ENCODE measurements around the gene MRGPRF. TPM values are rescaled to one million over a fixed set of nuclear protein-coding genes. Genes with fewer than 3 reads are reported as not detected.

MRGPRF gene
- total and polyA plus RNA-seq, 9 donors = 8.6 to 104 (median 35.2) TPM

DNA sequence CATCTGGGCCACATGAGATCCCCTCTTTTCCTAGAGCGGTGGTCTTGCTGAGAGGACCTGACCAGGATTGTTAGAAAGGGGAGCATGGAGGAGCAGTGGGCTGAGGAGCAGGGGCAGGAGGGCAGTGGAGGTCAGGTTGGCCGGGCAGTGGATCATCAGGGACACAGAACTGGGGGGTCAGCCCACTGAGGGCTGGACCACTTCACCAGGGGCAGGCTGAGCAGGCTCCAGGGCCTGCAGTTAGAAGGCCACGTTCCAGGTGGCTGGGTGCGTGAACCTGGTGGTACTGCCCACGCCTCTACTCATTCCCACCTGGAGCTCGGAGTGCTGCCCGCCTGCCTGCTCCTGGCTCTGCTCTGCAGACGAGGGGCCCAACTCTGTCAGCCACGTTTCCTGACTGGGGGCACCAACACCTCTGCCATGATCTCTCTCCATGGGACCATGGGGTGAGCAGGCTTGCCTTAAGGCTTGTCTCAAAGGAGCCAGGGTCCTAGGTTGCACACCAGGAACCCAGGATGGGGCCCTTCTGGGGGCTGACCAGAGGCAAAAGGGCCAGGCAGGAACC lies 9.7 kb downstream of the MRGPRF start:
- no peak overlapping the region for H3K27ac ChIP-seq
- H3K4me1 ChIP-seq (ENCODE audit: insufficient read depth) = peaks cover 38% of the 10 kb centered on the region
- H3K27me3 ChIP-seq = no peaks in the 10 kb centered on the region
- 89 to 93% (median 92%) methylated on average over 9 of the region's 9 CpGs for WGBS, 3 donors
- DNase-seq = peak in 2 of 5 donors; percentile 9 to 25
- no peak overlapping the region for H3K4me3 ChIP-seq
- H3K9me3 ChIP-seq = no peaks in the 10 kb centered on the region
- TF ChIP-seq EP300 (IDR thresholded peaks at IDR 0.05) (no peak), POLR2A (IDR thresholded peaks at IDR 0.05) (no peak)
- TF ChIP-seq, protein P1, sequence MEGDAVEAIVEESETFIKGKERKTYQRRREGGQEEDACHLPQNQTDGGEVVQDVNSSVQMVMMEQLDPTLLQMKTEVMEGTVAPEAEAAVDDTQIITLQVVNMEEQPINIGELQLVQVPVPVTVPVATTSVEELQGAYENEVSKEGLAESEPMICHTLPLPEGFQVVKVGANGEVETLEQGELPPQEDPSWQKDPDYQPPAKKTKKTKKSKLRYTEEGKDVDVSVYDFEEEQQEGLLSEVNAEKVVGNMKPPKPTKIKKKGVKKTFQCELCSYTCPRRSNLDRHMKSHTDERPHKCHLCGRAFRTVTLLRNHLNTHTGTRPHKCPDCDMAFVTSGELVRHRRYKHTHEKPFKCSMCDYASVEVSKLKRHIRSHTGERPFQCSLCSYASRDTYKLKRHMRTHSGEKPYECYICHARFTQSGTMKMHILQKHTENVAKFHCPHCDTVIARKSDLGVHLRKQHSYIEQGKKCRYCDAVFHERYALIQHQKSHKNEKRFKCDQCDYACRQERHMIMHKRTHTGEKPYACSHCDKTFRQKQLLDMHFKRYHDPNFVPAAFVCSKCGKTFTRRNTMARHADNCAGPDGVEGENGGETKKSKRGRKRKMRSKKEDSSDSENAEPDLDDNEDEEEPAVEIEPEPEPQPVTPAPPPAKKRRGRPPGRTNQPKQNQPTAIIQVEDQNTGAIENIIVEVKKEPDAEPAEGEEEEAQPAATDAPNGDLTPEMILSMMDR (IDR thresholded peaks at IDR 0.05) = no peak
- intact Hi-C loops (cut with DNase I) = loop anchor here in 2 of 4 donors (10.0 kb wide), 2 partner anchors 59 to 99 kb away; partner anchors contain the start of genes IGHMBP2 (in 1 of the 2) and MRPL21 (in 1 of the 2)
- H3K36me3 ChIP-seq = no peaks in the 10 kb centered on the region

DNA sequence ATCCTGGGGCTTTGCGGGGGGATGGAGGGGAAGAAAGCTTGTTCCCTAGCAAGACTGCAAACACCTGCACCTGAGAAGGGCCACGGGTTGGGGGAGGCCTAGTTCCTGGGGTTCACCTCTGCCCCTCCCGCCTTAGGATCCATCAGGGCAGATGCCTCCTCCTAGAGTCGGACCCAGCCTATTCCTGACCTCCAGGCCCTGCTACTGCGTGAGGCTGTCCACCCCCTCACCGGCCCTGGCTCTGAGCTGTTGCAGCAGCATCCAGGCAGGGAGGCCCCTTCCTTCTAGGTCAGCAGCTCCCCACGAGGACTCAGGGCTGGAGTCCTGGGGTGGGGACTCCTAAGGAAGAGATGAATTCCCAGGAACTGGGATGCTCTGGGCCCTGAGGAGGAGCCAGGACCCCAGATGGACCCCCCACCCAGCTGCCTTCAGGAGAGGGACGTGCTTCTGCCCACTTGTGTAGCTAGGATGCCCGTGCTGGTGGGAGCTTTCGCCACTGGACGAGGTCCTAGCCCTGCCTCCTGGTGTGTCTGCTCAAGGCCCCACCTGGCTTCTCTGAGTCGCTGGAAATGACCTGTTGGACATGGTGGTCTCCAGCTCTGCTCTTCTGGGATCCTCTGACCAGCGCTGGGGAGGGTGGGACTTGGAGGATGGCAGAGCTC lies 10.3 kb downstream of the MRGPRF start:
- Histone ChIP-seq H3K36me3 (no peaks in the 10 kb centered on the region), H3K9me3 (no peaks in the 10 kb centered on the region), H3K4me1 (ENCODE audit: insufficient read depth) (peaks cover 32% of the 10 kb centered on the region), H3K27ac (peak overlapping the region; percentile 22 to 83), H3K4me3 (no peak overlapping the region), H3K27me3 (no peaks in the 10 kb centered on the region)
- peak in 2 of 5 donors; percentile 14 to 39 for DNase-seq
- intact Hi-C loops (cut with DNase I) = loop anchor here in 2 of 4 donors (10.0 kb wide), 2 partner anchors 58 to 98 kb away; partner anchors contain the start of genes IGHMBP2 (in 1 of the 2) and MRPL21 (in 1 of the 2)
- TF ChIP-seq, protein P1 (IDR thresholded peaks at IDR 0.05) = no peak
- TF ChIP-seq POLR2A (IDR thresholded peaks at IDR 0.05) (no peak), EP300 (IDR thresholded peaks at IDR 0.05) (no peak)
- 53 to 70% (median 58%) methylated on average over 11 to 13 of the region's 13 CpGs for WGBS, 3 donors

DNA sequence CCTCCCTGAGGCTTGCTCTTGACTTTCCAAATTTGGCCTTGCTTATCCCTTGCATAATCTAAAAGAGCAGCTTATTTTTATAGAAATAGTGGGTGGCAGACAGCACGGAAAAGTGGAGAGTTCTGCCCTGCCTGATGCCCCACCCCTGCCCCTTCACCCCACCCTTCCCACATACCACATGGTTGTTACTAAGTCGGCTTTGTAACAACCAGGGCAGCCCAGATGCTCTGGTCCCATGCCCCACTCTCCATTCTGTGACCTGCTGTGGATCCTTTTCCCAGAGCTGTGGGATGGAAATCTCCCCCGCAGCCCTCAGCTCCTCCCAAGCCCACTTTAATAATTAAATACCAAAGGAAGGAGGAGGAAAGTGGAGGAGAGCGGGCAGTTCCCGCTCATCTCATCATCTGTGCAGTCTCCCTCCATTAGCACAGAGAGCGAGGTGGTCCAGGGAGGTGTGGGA lies 10.9 kb downstream of the MRGPRF start:
- TF ChIP-seq EP300 (IDR thresholded peaks at IDR 0.05) (no peak), POLR2A (IDR thresholded peaks at IDR 0.05) (no peak)
- TF ChIP-seq, protein P1 (IDR thresholded peaks at IDR 0.05) = no peak
- no peaks in the 10 kb centered on the region for H3K27me3 ChIP-seq
- peak overlapping the region; percentile 22 to 83 for H3K27ac ChIP-seq
- intact Hi-C loops (cut with DNase I) = loop anchor here in 2 of 4 donors (10.0 kb wide), 2 partner anchors 57 to 97 kb away; partner anchors contain the start of genes IGHMBP2 (in 1 of the 2) and MRPL21 (in 1 of the 2)
- no peaks in the 10 kb centered on the region for H3K9me3 ChIP-seq
- no peak for DNase-seq
- H3K36me3 ChIP-seq = no peaks in the 10 kb centered on the region
- H3K4me3 ChIP-seq = no peak overlapping the region
- peaks cover 30% of the 10 kb centered on the region for H3K4me1 ChIP-seq (ENCODE audit: insufficient read depth)
- 26 to 34% (median 31%) methylated on average over 6 of the region's 6 CpGs for WGBS, 3 donors

DNA sequence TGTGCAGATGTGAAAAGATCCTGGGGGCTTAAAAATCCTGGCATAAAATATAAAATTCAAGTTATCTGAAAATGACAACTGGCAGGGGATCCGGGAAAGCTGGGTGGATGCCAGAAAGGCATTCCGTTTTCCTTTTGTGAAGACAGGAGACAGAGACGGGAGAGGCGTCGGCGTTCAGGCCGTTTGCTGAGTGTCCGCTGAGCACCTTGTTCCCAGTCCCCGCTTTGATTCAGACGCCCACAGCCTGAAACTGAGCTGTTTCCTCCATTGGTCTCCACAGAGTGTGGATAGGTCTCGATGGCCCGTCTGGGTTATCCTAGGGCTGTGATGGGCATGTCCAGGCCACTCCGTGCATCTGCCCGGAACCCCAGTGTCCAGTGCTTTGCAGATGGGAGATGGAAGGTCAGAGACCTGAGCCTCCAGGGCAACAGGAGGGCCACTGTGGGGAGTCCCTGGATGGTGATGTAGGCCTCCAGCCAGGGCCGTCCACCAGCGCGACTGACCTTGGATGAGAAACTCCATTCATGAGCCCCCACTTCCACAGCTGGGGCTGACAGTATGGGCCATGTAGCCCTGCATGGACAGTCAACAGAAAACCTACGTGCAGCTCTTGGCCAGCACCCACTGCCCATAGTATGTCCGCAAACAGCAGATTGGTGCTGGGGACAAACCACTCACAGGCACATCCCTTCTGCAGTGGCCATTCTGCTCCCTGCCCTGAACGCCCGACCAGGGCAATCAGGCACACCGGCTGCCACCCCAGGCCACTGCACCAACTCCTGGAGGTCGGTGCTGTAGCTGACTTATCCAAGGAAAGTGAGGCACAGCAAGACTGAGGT lies 11.6 kb downstream of the MRGPRF start:
- no peak overlapping the region for H3K4me3 ChIP-seq
- TF ChIP-seq, protein P1 (IDR thresholded peaks at IDR 0.05) = no peak
- TF ChIP-seq EP300 (IDR thresholded peaks at IDR 0.05) (no peak), POLR2A (IDR thresholded peaks at IDR 0.05) (no peak)
- H3K36me3 ChIP-seq = no peaks in the 10 kb centered on the region
- WGBS, 3 donors = 43 to 61% (median 55%) methylated on average over 22 to 23 of the region's 23 CpGs
- peaks cover 29% of the 10 kb centered on the region for H3K4me1 ChIP-seq (ENCODE audit: insufficient read depth)
- H3K27me3 ChIP-seq = no peaks in the 10 kb centered on the region
- intact Hi-C loops (cut with DNase I) = loop anchor here in 2 of 4 donors (10.0 kb wide), 2 partner anchors 57 to 97 kb away; partner anchors contain the start of genes IGHMBP2 (in 1 of the 2) and MRPL21 (in 1 of the 2)
- peak overlapping the region; percentile 23 to 83 for H3K27ac ChIP-seq
- no peaks in the 10 kb centered on the region for H3K9me3 ChIP-seq
- DNase-seq = peak in 4 of 5 donors; percentile 50 to 63 (median 52)
